Measurements from ENCODE around the gene CDCA5. TPM values are rescaled to one million over a fixed set of nuclear protein-coding genes. Genes with fewer than 3 reads are reported as not detected.

Gene CDCA5
- total and polyA plus RNA-seq, 8 donors = 0.08 to 1.2 (median 0.43) TPM

GRCh38 chr11:65051398-65051858 lies 32.4 kb downstream of the CDCA5 start:
- no peaks in the 10 kb centered on the region for H3K9me3 ChIP-seq
- no peak for TF ChIP-seq CTCF (IDR thresholded peaks at IDR 0.05)
- intact Hi-C loops (cut with DNase I) = no loop called here
- no peak for ATAC-seq
- DNase-seq = no peak
- H3K27me3 ChIP-seq = no peaks in the 10 kb centered on the region
- H3K4me1 ChIP-seq = no peaks in the 10 kb centered on the region
- no peak overlapping the region for H3K27ac ChIP-seq
- FAIRE-seq = no peak
- no peak overlapping the region for H3K4me3 ChIP-seq
- 75 to 80% methylated on average over 9 of the region's 9 CpGs for WGBS, 2 donors
- no peaks in the 10 kb centered on the region for H3K36me3 ChIP-seq

- TF ChIP-seq CTCF (IDR thresholded peaks at IDR 0.05) = no peak
- 57 to 63% methylated on average over 35 to 56 of the region's 56 CpGs for WGBS, 2 donors
- intact Hi-C loops (cut with DNase I) = no loop called here
- Histone ChIP-seq H3K36me3 (no peaks in the 10 kb centered on the region), H3K9me3 (no peaks in the 10 kb centered on the region), H3K4me3 (peak overlapping the region in 2 of 4 donors; percentile 8 to 30), H3K27me3 (no peaks in the 10 kb centered on the region), H3K27ac (no peak overlapping the region), H3K4me1 (no peaks in the 10 kb centered on the region)
- FAIRE-seq (no peak), DNase-seq (no peak), ATAC-seq (peak in 2 of 4 donors; percentile 29 to 33)
Measured at GRCh38 chr11:65047581-65048422, 36.0 kb downstream of the CDCA5 start.

GRCh38 chr11:65045728-65046127 lies 38.1 kb downstream of the CDCA5 start:
- TF ChIP-seq CTCF (IDR thresholded peaks at IDR 0.05) = no peak
- WGBS, 2 donors = 88 to 91% methylated on average over 7 of the region's 7 CpGs
- Histone ChIP-seq H3K4me3 (no peak overlapping the region), H3K9me3 (no peaks in the 10 kb centered on the region), H3K27ac (no peak overlapping the region), H3K27me3 (no peaks in the 10 kb centered on the region), H3K4me1 (peaks cover 0 to 10% (median 0%) of the 10 kb centered on the region in 3 donors), H3K36me3 (no peaks in the 10 kb centered on the region)
- DNase-seq (no peak), FAIRE-seq (no peak), ATAC-seq (no peak)
- intact Hi-C loops (cut with DNase I) = no loop called here

- DNase-seq (no peak), ATAC-seq (no peak), FAIRE-seq (no peak)
- intact Hi-C loops (cut with DNase I) = no loop called here
- Histone ChIP-seq H3K36me3 (no peaks in the 10 kb centered on the region), H3K4me1 (peaks cover 0 to 15% (median 0%) of the 10 kb centered on the region in 3 donors), H3K27me3 (no peaks in the 10 kb centered on the region), H3K27ac (no peak overlapping the region), H3K9me3 (no peaks in the 10 kb centered on the region), H3K4me3 (no peak overlapping the region)
- no peak for TF ChIP-seq CTCF (IDR thresholded peaks at IDR 0.05)
- 93 to 96% methylated on average over 5 of the region's 5 CpGs for WGBS, 2 donors
Measured at GRCh38 chr11:65045061-65045460, 38.8 kb downstream of the CDCA5 start.

Data from pancreas (tissue), 10 donors.